ENCODE data around the gene ASTN2.

Gene ASTN2

GRCh38 chr9:117435630-117436261 lies 20.9 kb upstream of the ASTN2 start:
- H3K4me3 ChIP-seq (ENCODE audit: low read length) = no peak overlapping the region
- TF ChIP-seq, protein P1, sequence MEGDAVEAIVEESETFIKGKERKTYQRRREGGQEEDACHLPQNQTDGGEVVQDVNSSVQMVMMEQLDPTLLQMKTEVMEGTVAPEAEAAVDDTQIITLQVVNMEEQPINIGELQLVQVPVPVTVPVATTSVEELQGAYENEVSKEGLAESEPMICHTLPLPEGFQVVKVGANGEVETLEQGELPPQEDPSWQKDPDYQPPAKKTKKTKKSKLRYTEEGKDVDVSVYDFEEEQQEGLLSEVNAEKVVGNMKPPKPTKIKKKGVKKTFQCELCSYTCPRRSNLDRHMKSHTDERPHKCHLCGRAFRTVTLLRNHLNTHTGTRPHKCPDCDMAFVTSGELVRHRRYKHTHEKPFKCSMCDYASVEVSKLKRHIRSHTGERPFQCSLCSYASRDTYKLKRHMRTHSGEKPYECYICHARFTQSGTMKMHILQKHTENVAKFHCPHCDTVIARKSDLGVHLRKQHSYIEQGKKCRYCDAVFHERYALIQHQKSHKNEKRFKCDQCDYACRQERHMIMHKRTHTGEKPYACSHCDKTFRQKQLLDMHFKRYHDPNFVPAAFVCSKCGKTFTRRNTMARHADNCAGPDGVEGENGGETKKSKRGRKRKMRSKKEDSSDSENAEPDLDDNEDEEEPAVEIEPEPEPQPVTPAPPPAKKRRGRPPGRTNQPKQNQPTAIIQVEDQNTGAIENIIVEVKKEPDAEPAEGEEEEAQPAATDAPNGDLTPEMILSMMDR (conservative IDR thresholded peaks at IDR 0.05; ENCODE audit: low read length) = no peak
- DNase-seq (ENCODE audit: low read depth) = no peak

GRCh38 chr9:117434566-117434965 lies 19.7 kb upstream of the ASTN2 start:
- DNase-seq (ENCODE audit: low read depth) = no peak
- no peak overlapping the region for H3K4me3 ChIP-seq (ENCODE audit: low read length)
- TF ChIP-seq, protein P1 (conservative IDR thresholded peaks at IDR 0.05; ENCODE audit: low read length) = no peak

GRCh38 chr9:117430813-117431212 lies 16.0 kb upstream of the ASTN2 start:
- DNase-seq (ENCODE audit: low read depth) = no peak
- TF ChIP-seq, protein P1 (conservative IDR thresholded peaks at IDR 0.05; ENCODE audit: low read length) = no peak
- H3K4me3 ChIP-seq (ENCODE audit: low read length) = no peak overlapping the region

DNA sequence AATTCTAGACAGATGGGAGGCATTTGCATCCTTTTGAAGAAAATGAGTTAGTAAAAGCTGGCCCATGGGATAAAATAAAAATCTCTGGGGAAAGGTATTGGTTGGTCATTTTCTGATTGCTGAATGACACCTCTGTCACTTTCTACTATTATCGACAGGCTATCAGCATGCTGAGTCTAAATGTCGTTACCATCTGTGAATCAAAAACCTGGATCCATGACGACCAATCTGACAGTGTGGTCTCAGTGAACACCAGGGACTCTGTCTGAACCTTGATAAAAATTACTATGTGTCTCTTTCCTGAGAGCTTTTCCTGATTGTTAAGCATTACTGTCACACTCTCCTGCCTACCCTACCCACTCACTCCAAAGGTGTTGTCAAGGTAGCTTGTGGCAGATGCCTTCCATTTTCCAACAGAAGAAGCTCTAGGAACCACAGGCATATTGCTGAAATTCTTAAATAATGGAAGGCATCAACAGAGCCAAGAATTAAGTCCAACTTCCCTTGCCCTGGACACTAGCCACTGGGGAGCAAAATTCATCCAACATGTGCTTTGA lies 12.6 kb upstream of the ASTN2 start:
- H3K4me3 ChIP-seq (ENCODE audit: low read length) = no peak overlapping the region
- no peak for DNase-seq (ENCODE audit: low read depth)
- TF ChIP-seq, protein P1 (conservative IDR thresholded peaks at IDR 0.05; ENCODE audit: low read length) = no peak

GRCh38 chr9:117425566-117425965 lies 10.7 kb upstream of the ASTN2 start:
- DNase-seq (ENCODE audit: low read depth) = no peak
- H3K4me3 ChIP-seq (ENCODE audit: low read length) = no peak overlapping the region
- TF ChIP-seq, protein P1 (conservative IDR thresholded peaks at IDR 0.05; ENCODE audit: low read length) = no peak

- DNase-seq (ENCODE audit: low read depth) = no peak
- no peak overlapping the region for H3K4me3 ChIP-seq (ENCODE audit: low read length)
- TF ChIP-seq, protein P1 (conservative IDR thresholded peaks at IDR 0.05; ENCODE audit: low read length) = no peak
Measured at GRCh38 chr9:117424291-117424690, 9.4 kb upstream of the ASTN2 start.

GRCh38 chr9:117418111-117418510 lies 3.3 kb upstream of the ASTN2 start:
- no peak overlapping the region for H3K4me3 ChIP-seq (ENCODE audit: low read length)
- DNase-seq (ENCODE audit: low read depth) = no peak
- TF ChIP-seq, protein P1 (conservative IDR thresholded peaks at IDR 0.05; ENCODE audit: low read length) = no peak

Measured in AG10803 (cell line).